Right lobe of liver (tissue), 6 donors: ENCODE data around the gene NOL11. TPM values are rescaled to one million over a fixed set of nuclear protein-coding genes. Genes with fewer than 3 reads are reported as not detected.

Experiments
- ATAC-seq, 4 donors: fragments of 200-7000 bp; cut with Tn5 transposase; one replicate each; pipeline ENCODE4 v1.9.1; 2020; ENCODE audit warnings: mild to moderate bottlenecking in 4 of 4, moderate library complexity in 4 of 4
- DNase-seq, 3 donors: peaks; one replicate each; pipeline ENCODE4 v3.0.0-alpha.2; 2020
- H3K27ac ChIP-seq, 3 donors: fragments of 200-600 bp; one replicate each; pipeline ENCODE4 v1.8.0; 2022
- H3K27me3 ChIP-seq, 2 donors: fragments of 200-600 bp; one replicate each; pipeline ENCODE4 v1.8.0; 2022
- H3K36me3 ChIP-seq, 4 donors: fragments of 200-600 bp; sonication (generic) in 1 of 4; one replicate each; pipeline versions ENCODE4 v1.5.1 to v1.8.0; 2017 to 2022; ENCODE audit warnings: control low read depth in 1 of 4
- H3K4me1 ChIP-seq, 4 donors: fragments of 200-600 bp; sonication (generic) in 1 of 4; one replicate each; pipeline versions ENCODE4 v1.5.1 to v1.8.0; 2017 to 2022; ENCODE audit warnings: control low read depth in 1 of 4
- H3K4me3 ChIP-seq, 3 donors: fragments of 200-600 bp; one replicate each; pipeline ENCODE4 v1.8.0; 2022
- H3K9me3 ChIP-seq, 4 donors: fragments of 200-600 bp; sonication (generic) in 1 of 4; one replicate each; pipeline versions ENCODE4 v1.5.1 to v1.8.0; 2017 to 2022; ENCODE audit warnings: control low read depth in 1 of 4
- CTCF ChIP-seq, 4 donors: fragments of 200-600 bp in 3 of 4; fragments of 450-650 bp in 1 of 4; IDR thresholded peaks; one replicate each; pipeline versions ENCODE4 v1.5.1 to v1.8.0; 2016 to 2022; ENCODE audit warnings: antibody characterized with exemption in 4 of 4, mild to moderate bottlenecking in 2 of 4
- POLR2A ChIP-seq: fragments of 450-650 bp; IDR thresholded peaks from one replicate; pipeline ENCODE4 v1.6.1; 2017; ENCODE audit warnings: antibody characterized with exemption, mild to moderate bottlenecking
- WGBS: methylation state at CpG from one replicate; pipeline ENCODE4 v1.1.6; 2018; ENCODE audit warnings: low coverage, low lambda C conversion rate; ENCODE audit not compliant: insufficient coverage; ENCODE audit errors: missing lambda C conversion rate; 5-methylcytosine and 5-hydroxymethylcytosine counted together
- intact Hi-C, 2 donors: fragments of 100-400 bp; cut with DNase I; formaldehyde crosslinking; loops; one replicate each; pipeline versions ENCODE4 v1.11.2 to v1.14.1; 2022
- total RNA-seq, 6 experiments: library from RNA; depleted of rRNA in 2 of 6; stranded (reverse); fragments of >200 nt in 2 of 6; fragmentation: NEBNext Ultra II Directional in 3 of 6; extraction: Animal tissue kit (Norgen Biotek cat#: 25700) in 3 of 6; gene quantifications; one replicate each; pipeline versions ENCODE4 v1.1.0 to v1.2.4, GENCODE V29; 2016 to 2023
- donor health status: DM: no; HTN: yes; CAD: no.
- donor health status: DM: no; HTN: no; CAD: no.
- donor health status: DM: no; HTN: no; CAD: no.
- donor health status: DM: no; HTN: yes; CAD: no.
- donor health status: DM: no; HTN: yes; CAD: no.

NOL11 gene
- total RNA-seq, 6 experiments from 2014 or later: 15.8 to 22.1 (median 19.5) TPM

- no peak for TF ChIP-seq POLR2A
- no peak for TF ChIP-seq CTCF (IDR thresholded peaks at IDR 0.05)
- 66% methylated on average over 7 of the region's 7 CpGs for WGBS
- intact Hi-C loops: no loop called here
- Histone ChIP-seq H3K36me3 (peaks cover 0 to 55% (median 12%) of the 10 kb centered on the region in 4 donors), H3K27me3 (no peaks in the 10 kb centered on the region), H3K27ac (no peak overlapping the region), H3K4me3 (no peak overlapping the region), H3K9me3 (no peaks in the 10 kb centered on the region), H3K4me1 (peaks cover 0 to 8% (median 0%) of the 10 kb centered on the region in 4 donors)
- DNase-seq: no peak
- ATAC-seq: no peak
These were observed 13.0 kb downstream of the NOL11 start for GRCh38 chr17:67730731-67731130.

- Histone ChIP-seq H3K4me1 (no peaks in the 10 kb centered on the region), H3K27me3 (no peaks in the 10 kb centered on the region), H3K36me3 (peaks cover 0 to 63% (median 19%) of the 10 kb centered on the region in 4 donors), H3K9me3 (no peaks in the 10 kb centered on the region), H3K4me3 (no peak overlapping the region), H3K27ac (no peak overlapping the region)
- TF ChIP-seq POLR2A (no peak), CTCF (IDR thresholded peaks at IDR 0.05) (no peak)
- ATAC-seq (no peak), DNase-seq (no peak)
- WGBS: 75% methylated on average over 2 of the region's 2 CpGs
- intact Hi-C loops: no loop called here
These were observed 15.7 kb downstream of the NOL11 start for GRCh38 chr17:67733449-67733848.

GRCh38 chr17:67737145-67737544, 19.4 kb downstream of the NOL11 start:
- ATAC-seq (no peak), DNase-seq (no peak)
- TF ChIP-seq POLR2A (no peak), CTCF (IDR thresholded peaks at IDR 0.05) (no peak)
- intact Hi-C loops: no loop called here
- no peaks in the 10 kb centered on the region for H3K9me3 ChIP-seq
- 93% methylated on average over 8 of the region's 8 CpGs for WGBS
- peaks cover 4 to 80% (median 33%) of the 10 kb centered on the region in 4 donors for H3K36me3 ChIP-seq
- H3K27me3 ChIP-seq: no peaks in the 10 kb centered on the region
- no peak overlapping the region for H3K4me3 ChIP-seq
- no peaks in the 10 kb centered on the region for H3K4me1 ChIP-seq
- no peak overlapping the region for H3K27ac ChIP-seq

- H3K9me3 ChIP-seq: no peaks in the 10 kb centered on the region
- ATAC-seq (no peak), DNase-seq (no peak)
- no peak overlapping the region for H3K4me3 ChIP-seq
- no peaks in the 10 kb centered on the region for H3K4me1 ChIP-seq
- intact Hi-C loops: no loop called here
- no peak for TF ChIP-seq POLR2A
- TF ChIP-seq CTCF (IDR thresholded peaks at IDR 0.05): no peak
- no peak overlapping the region for H3K27ac ChIP-seq
- peaks cover 4 to 91% (median 40%) of the 10 kb centered on the region in 4 donors for H3K36me3 ChIP-seq
- 83% methylated on average over 2 of the region's 2 CpGs for WGBS
- H3K27me3 ChIP-seq: no peaks in the 10 kb centered on the region
These were observed 24.3 kb downstream of the NOL11 start for GRCh38 chr17:67742025-67742424.
